Embryonic facial prominence (tissue), 1 donor: ENCODE measurements around the gene KRTAP2-4.
"Not testable (repeated sequence)": the region's sequence is repeated elsewhere in the genome, so short reads cannot be mapped to it uniquely, and the experiment has no call there.

Source experiments
- DNase-seq: peaks from one replicate; pipeline ENCODE4 v3.0.0-alpha.2; 2016; ENCODE audit errors: extremely low spot score

KRTAP2-4 gene, protein sequence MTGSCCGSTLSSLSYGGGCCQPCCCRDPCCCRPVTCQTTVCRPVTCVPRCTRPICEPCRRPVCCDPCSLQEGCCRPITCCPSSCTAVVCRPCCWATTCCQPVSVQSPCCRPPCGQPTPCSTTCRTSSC

GRCh38 chr17:41065829-41066624, at the start of gene KRTAP2-4:
KRTAP2-4 (minus strand) TSS chr17:41065879; CDS start chr17:41065845, 34 bp downstream.
- no peak for DNase-seq

GRCh38 chr17:41111151-41111885, 45.6 kb upstream of the KRTAP2-4 start:
- DNase-seq = no peak

DNA sequence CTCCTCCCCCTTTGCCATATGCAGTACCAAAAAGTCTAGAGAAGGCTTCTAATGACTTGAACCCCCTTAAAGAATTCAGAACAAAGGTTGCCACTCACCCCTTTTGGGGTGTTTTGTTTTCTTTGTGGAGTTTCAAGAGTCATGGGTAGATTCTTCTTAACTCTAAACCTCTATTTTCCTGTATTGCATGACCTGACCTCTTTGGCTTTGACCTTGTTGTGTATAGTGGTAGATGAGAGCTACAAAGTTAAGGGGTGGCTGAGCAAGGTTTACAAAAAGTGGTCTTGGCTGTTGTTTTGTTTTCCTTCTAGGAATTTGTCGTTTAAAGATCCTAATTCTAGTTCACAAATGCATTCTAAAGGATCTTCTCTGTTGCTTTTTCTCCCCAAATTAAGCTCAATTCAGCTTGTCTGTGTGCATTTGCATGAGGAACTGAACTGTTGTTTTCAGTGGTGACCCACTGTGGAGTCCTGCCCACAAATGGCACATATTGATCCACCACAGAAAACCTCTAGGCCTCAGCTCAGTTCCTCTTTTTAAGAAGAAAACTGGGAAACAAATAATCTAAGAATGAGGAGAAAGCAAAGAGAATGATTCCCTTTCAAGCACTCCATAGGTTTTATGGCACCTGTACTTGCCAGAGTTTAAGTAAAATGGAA, 43.2 kb upstream of the KRTAP2-4 start:
- DNase-seq = not testable (repeated sequence)

GRCh38 chr17:41107941-41108450, 42.3 kb upstream of the KRTAP2-4 start:
- no peak for DNase-seq

DNA sequence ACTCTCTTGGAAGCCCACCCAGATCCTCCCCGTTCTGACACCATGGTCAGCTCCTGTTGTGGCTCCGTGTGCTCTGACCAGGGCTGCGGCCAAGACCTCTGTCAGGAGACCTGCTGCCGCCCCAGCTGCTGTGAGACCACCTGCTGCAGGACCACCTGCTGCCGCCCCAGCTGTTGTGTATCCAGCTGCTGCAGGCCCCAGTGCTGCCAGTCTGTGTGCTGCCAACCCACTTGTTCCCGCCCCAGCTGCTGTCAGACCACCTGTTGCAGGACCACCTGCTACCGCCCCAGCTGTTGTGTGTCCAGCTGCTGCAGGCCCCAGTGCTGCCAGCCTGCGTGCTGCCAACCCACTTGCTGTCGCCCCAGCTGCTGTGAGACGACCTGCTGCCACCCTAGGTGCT, 39.7 kb upstream of the KRTAP2-4 start, which contains the start of gene KRTAP4-9:
TSS of gene KRTAP4-9 (plus strand) at position 43 of the 400 bp plus-strand sequence. CDS start at position 43, 0 bp downstream.
- DNase-seq = not testable (repeated sequence)

DNA sequence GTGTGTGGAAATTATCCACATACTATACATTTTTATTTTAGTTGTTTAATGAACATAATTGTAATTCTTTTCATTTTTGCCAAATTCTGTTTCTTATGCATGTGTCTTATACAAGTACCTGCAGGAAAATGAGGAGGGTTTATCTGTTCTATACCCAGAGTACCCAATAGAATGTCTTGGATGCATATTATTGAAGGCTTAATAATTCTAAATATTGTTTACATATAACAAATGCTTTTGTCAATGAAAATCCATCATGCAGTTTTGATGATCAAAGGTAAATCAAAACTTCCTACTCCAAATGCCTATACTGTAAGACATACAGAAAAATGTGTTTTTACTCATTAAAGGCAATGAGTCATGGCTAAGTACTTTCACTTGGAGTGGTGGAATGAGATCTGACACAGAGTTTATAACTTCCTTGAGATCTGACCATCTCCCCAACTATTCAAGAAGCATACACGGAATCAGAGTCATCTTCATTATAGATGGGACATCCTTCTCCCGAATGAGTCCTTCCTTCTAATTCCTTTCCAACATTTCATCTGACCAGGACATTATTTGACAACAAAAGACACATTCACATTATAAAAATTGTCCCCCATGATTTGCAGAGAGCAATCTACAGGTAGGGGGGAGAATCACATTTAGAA, 38.8 kb upstream of the KRTAP2-4 start:
- not testable (repeated sequence) for DNase-seq

- no peak for DNase-seq
These were observed 38.2 kb upstream of the KRTAP2-4 start for GRCh38 chr17:41103896-41104295.

DNA sequence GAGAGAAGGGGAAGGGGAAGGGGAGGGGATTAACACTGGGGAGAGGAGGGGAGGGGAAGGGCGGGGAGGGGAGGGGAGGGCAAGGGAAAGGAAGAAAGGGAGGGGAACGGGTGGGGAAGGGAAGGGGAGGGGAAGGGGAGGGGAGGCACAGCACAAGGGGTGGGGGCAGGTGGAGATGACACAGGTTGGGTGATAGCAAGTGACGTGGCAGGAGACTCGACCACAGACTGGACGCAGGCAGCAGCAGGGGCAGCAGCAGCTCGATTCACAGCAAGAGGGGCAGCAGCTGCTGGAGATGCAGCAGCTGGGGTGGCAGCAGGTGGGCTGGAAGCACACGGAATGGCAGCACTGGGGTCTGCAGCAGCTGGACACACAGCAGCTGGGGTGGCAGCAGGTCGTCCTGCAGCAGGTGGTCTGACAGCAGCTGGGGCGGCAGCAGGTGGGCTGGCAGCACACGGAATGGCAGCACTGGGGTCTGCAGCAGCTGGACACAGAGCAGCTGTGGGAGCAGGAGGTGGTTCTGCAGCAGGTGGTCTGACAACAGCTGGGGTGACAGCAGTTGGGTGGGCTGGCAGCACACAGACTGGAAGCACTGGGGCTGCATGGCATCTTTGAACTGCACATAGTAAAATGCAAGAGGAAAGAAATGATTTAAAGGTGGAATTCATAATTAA, 36.0 kb upstream of the KRTAP2-4 start, which contains the start of gene KRTAP4-16:
TSS of gene KRTAP4-16 (minus strand) at position 624 of the 674 bp plus-strand sequence. CDS start at position 624, 0 bp downstream.
- no peak for DNase-seq

DNA sequence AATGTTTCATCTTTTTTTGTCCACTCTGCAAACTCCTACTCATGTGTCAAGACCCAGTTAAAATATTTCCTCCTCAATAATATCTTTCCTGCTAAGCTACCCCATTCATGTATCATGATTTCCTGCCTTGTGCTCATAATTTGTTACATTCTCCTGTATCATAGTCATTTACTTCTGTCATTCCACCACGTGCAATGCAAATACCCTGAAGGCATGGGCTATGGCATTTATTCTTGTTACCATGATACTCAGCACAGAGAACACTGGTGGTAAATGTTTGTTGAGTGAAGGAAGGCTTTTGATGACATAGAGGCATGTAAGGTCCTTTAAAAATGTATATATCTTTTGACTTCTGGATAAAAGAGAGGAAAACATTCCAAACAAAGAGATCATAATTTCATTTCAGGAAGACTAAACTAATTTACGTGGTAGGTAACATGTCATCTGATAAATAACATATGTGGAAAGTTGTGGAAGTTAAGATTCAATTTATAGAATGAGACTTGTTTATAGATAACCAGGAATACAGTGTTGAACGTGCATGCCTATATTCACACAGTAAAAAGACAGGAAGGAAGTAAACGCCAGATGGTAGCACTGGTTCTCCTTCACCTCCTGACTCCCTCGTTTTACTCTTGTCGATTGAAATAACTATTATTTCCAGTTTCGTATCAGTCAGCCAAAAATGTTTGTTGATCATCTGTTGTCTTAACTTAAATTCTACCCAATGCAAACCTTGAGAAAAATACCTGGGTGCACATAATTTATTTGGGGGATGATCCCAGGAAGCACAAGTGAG, 34.2 kb upstream of the KRTAP2-4 start:
- not testable (repeated sequence) for DNase-seq

DNA sequence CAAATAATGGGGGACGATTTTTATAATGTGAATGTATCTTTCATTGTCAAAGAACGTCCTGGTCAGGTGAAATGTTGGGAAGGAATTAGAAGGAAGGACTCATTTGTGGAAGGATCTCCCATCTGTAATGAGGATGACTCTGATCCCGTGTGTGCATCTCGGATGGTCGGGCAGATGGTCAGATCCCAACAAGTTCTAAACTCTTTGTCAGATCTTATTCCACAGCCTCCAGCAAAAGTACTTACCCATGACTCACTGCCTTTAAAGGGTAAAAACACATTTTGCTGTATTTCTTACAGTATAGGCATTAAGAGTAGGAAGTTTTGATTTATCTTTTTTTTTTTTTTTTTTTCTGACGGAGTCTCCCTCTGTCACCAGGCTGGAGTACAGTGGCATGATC, 32.8 kb upstream of the KRTAP2-4 start:
- no peak for DNase-seq

DNA sequence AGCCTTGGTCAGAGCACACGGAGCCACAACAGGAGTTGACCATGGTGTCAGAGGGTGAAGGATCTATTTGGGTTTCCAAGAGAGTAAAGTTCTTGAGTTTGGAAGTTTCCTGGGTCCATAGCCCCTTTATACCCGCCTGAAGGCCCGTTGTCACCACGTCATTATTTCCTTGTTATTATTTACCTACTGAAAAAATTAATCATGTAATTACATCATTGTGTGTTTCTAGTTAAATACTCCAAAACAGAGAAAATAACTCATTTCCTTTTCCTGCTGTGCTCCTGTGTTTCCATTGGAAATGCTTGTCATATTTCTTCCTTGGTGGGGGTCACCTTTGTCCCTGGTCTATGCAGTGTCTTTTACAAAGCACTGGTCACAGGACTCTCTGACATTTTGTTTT, 32.4 kb upstream of the KRTAP2-4 start, which contains the start of gene KRTAP4-8:
TSS of gene KRTAP4-8 (minus strand) at position 101 of the 400 bp plus-strand sequence. CDS start at position 43, 58 bp downstream.
- DNase-seq = no peak

GRCh38 chr17:41096055-41096454, 30.4 kb upstream of the KRTAP2-4 start:
- no peak for DNase-seq

- not testable (repeated sequence) for DNase-seq
These were observed 23.2 kb upstream of the KRTAP2-4 start for GRCh38 chr17:41088760-41089352.

DNA sequence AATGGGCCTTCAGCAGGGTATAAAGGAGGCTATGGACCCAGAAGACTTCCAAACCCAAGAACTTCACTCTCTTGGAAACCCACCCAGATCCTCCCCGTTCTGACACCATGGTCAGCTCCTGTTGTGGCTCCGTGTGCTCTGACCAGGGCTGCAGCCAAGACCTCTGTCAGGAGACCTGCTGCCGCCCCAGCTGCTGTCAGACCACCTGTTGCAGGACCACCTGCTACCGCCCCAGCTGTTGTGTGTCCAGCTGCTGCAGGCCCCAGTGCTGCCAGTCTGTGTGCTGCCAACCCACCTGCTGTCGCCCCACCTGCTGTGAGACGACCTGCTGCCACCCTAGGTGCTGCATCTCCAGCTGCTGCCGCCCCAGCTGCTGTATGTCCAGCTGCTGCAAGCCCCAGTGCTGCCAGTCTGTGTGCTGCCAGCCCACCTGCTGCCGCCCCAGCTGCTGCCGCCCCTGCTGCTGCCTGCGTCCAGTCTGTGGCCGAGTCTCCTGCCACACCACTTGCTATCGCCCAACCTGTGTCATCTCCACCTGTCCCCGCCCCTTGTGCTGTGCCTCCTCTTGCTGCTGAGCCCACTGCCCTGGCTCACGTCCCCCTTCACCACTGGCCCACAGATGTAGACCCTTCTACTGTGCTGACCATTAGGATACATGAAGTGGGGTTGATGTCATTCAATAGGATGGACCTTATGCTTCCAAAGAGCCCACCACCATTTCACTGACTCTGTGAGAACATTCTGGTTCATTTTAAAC, 18.6 kb upstream of the KRTAP2-4 start, which contains the start of gene KRTAP4-7:
TSS of gene KRTAP4-7 (plus strand) at position 51 of the 757 bp plus-strand sequence. CDS start at position 108, 57 bp downstream.
- DNase-seq = not testable (repeated sequence)

GRCh38 chr17:41083427-41083826, 17.7 kb upstream of the KRTAP2-4 start:
- DNase-seq = not testable (repeated sequence)

DNA sequence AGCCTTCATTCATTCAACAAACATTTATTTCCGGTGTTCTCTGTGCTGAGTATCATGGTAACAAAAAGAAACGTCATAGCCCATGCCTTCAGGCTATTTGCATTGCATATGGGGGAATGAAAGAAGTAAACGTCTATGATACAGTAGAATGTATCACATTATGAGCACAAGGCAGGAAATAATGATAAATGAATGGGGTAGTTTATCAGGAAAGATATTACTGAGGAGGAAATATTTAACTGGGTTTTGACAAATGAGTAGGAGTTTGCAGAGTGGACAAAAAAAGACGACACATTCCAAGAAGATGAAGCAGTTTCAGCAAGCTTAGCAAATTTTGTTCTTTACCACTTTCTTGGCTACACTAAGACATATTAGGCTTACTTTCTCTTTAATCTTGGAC, 16.9 kb upstream of the KRTAP2-4 start:
- DNase-seq = no peak

GRCh38 chr17:41076788-41077187, 11.1 kb upstream of the KRTAP2-4 start:
- no peak for DNase-seq

- DNase-seq = no peak
These were observed 8.0 kb upstream of the KRTAP2-4 start for GRCh38 chr17:41073676-41074075.
